ENCODE data around the gene ABCC3.

The ABCC3 gene

DNA sequence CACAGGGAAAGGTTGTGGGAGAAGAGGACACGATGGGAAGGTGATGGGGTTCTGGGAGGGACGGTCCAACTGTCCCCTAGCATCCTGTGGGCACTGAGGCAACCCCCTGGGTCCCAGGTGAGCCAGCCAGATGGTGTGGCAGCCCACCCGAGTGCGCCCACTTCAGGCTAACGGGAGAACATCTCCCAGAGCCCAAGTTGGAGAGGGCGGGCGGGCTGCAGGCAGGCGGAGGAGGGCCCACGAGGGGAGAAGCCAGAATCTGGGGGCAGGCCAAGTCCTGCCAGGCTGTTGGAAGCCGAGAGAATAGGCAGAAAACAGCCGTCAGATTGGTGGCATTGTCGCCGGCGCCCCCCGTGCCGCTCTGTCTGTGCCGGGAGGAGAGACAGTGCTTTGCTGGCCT, 13.8 kb upstream of the ABCC3 start:
- no peak overlapping the region for H3K27ac ChIP-seq
- TF ChIP-seq ZFX (IDR thresholded peaks at IDR 0.05) = no peak
- TF ChIP-seq CTCF (conservative IDR thresholded peaks at IDR 0.05) = no peak

DNA sequence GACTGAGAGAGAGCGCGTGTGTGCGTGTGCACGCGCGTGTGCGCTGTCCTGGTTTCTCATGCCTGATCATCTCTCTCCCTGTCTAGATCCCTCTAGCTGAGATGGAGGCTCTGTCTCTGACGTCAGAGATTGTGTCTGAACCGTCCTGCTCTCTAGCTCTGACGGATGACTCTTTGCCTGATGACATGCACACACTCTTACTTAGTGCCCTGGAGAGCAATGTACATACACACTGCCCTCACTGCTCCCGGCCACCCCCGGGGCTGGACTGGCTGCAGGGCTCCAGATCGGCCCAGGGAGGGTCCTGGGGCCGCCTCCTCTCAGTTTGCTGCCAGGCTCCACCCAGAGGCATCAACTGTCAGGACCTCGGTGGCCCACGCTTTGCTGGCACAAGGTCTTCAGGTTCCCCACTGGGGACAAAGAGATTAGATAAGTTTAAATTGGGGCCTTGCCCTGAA, 13.1 kb upstream of the ABCC3 start:
- TF ChIP-seq CTCF (conservative IDR thresholded peaks at IDR 0.05) (no peak), ZFX (IDR thresholded peaks at IDR 0.05) (no peak)
- H3K27ac ChIP-seq = no peak overlapping the region

DNA sequence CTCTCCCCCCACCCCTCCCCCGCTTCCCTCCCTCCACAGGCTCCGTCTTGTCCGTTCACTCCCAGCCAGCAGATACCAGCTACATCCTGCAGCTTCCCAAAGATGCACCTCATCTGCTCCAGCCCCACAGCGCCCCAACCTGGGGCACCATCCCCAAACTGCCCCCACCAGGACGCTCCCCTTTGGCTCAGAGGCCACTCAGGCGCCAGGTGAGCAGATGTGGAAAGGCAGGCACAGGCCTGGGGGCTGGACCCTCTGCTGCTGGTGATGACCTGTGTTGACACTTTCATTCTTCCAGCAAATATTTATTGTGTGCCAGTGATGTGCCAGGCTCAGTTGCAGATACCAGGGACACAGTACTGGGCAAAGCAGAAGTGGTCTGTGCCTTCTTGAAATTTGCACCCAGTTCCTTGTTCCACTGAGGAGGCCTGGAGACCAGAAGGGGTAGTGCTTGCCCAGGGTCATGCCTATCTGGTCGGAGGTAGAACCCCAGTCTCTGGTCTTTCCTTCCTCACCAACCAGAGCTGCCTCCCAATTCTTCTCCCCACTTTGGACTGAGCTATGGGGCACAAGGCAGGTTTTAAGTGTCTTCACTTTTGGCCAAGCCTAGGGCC, 10.3 kb upstream of the ABCC3 start:
- TF ChIP-seq CTCF (conservative IDR thresholded peaks at IDR 0.05) (no peak), ZFX (IDR thresholded peaks at IDR 0.05) (no peak)
- no peak overlapping the region for H3K27ac ChIP-seq

- no peak for TF ChIP-seq ZFX (IDR thresholded peaks at IDR 0.05)
- H3K27ac ChIP-seq = peak overlapping the region; percentile 15
Measured at GRCh38 chr17:50625032-50625871, 9.4 kb upstream of the ABCC3 start.

GRCh38 chr17:50626037-50626574, 8.6 kb upstream of the ABCC3 start:
- peak overlapping the region; percentile 15 for H3K27ac ChIP-seq
- TF ChIP-seq ZFX (IDR thresholded peaks at IDR 0.05) (no peak; the same call in 1 of the 2 replicates), CTCF (conservative IDR thresholded peaks at IDR 0.05) (peak; percentile 71)

DNA sequence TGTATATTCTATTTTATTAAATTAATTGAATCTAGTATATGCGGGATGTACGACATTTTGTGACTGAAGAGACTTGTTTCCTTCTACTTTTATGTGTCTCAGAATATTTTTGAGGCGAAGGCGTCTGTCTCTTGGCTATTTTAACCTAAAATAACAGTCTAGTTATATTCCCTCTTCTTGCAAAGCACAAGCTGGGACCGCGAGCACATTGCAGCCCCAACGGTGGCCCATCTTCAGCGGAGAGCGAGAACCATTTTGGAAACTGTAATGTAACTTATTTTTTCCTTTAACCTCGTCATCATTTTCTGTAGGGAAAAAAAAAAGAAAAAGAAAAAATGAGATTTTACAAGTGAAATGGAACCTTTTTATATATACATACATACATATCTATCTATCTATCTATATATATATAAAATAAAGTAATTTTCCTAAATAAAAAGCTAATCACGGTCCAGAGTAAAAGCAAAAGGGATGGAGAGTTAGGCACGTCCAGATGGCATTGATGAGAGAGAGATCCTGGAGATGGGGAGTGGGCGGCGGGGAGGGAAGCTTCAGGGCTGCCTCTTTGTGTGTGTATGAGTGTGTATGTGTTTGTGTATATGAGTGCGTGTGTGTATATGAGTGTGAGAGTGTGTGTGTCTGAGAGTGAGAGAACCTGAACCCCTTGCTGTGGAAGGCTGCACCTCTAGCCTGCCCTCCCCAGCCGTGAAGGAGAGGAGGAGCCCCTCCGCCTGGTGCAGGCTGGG, 7.5 kb upstream of the ABCC3 start:
- no peak overlapping the region; the same call in 1 of the 2 replicates for H3K27ac ChIP-seq
- no peak for TF ChIP-seq ZFX (IDR thresholded peaks at IDR 0.05)
- TF ChIP-seq CTCF (conservative IDR thresholded peaks at IDR 0.05) = no peak

GRCh38 chr17:50627782-50628601, 6.7 kb upstream of the ABCC3 start:
- H3K27ac ChIP-seq = no peak overlapping the region; the same call in 1 of the 2 replicates
- TF ChIP-seq CTCF (conservative IDR thresholded peaks at IDR 0.05) (no peak), ZFX (IDR thresholded peaks at IDR 0.05) (no peak)
